HG02884 (cell line): ENCODE results near the gene ASCC2.
"Not testable (repeated sequence)": the region's sequence is repeated elsewhere in the genome, so short reads cannot be mapped to it uniquely, and the experiment has no call there.

Experiments
- ATAC-seq: cut with Tn5 transposase; IDR thresholded peaks from one replicate; pipeline ENCODE4 v1.9.1; 2021; ENCODE audit warnings: mild to moderate bottlenecking, moderate library complexity; ENCODE audit not compliant: unreplicated experiment

ASCC2 gene

GRCh38 chr22:29837741-29838598, at the start of gene ASCC2:
Gene ASCC2 (minus strand): TSS chr22:29838274. CDS start chr22:29832325, 5,949 bp downstream.
- peak; percentile 94 for ATAC-seq

GRCh38 chr22:29887358-29887757, 49.3 kb upstream of the ASCC2 start:
- ATAC-seq, result no peak

- ATAC-seq, result no peak
These were observed 48.5 kb upstream of the ASCC2 start for GRCh38 chr22:29886596-29886995.

GRCh38 chr22:29885610-29886009, 47.5 kb upstream of the ASCC2 start:
- ATAC-seq, result no peak

GRCh38 chr22:29883775-29884097, 45.7 kb upstream of the ASCC2 start:
- ATAC-seq, result no peak

DNA sequence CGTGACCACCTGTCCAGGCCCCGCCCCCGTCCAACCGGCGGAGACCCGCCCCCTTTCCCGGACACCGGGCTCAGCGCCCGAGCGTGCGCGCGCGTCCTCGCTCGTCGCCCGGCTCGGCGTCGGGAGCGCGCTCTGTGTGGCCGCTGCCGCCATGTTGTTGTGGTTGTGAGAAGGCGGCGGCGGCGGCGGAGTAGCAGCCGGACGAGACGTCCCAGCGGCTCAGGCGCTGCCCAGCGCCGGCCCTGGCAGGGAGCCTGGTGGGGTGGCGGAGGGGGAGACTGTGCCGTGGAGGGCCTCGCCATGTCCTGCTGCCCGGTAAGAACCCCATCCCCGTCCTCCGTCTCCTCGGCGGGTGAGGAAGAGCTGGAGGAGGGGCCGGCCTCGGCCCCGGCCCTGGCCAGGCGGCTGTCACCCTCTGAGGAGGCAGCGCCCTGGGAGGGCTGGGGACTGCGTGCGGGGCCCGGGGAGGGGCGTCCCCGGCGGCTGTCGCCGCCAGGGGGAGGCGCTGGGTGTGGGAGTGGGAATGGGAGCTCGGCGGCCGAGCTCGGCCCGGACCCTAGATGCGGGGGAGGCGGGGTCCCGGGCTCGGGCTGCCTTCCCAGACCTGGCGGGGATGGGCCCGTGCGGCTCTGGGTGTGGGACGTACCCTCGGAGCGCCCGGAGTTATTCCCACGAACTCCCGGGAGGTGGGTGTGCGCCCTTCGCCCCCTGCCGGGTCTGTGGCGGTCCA, 45.1 kb upstream of the ASCC2 start, which contains the start of gene MTMR3:
Gene MTMR3 (plus strand): TSS at position 130 of the 730 bp plus-strand sequence. CDS start 87,886 bp downstream, outside the sequence.
- no peak for ATAC-seq

DNA sequence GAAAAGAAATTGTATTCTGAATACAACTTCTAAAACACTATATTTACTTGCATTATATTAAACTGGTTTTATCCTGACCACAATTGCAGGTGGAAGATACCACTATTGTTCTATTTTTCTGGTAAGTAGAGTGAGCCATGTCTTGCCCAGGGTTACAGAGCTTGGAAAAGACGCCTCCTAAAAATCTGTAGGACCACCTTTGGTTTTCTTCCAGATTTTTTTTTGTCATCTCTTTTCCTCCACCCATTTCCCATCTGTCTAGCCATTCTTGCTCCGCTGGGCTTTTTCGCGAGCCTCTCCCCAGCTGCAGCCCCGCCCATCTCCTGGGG, 44.6 kb upstream of the ASCC2 start:
- no peak for ATAC-seq

GRCh38 chr22:29879753-29880152, 41.7 kb upstream of the ASCC2 start:
- ATAC-seq, result no peak

- no peak for ATAC-seq
These were observed 39.5 kb upstream of the ASCC2 start for GRCh38 chr22:29877620-29878019.

- no peak for ATAC-seq
These were observed 35.9 kb upstream of the ASCC2 start for GRCh38 chr22:29873943-29874342.

- no peak for ATAC-seq
These were observed 34.9 kb upstream of the ASCC2 start for GRCh38 chr22:29872989-29873388.

GRCh38 chr22:29872144-29872893, 34.2 kb upstream of the ASCC2 start:
- ATAC-seq, result no peak

DNA sequence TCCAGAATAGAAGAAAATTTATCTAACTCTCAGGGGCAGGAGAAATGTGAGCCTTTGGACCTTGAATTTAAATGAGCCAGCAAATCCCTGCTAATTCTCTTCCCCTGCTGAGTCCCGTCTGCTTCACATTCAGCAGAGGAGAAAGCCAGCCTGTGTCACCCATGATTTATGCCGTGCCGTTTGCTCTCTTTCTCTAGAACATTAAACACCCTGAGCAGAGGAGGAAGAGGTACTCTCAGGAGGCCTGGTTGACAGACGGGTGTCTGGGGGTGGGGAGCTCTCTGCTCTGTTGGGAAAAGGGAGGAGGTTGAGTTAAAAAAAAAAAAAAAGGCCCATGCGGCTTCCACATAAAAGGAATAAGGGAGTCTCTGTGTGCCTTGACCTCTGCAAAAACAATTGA, 33.6 kb upstream of the ASCC2 start:
- no peak for ATAC-seq

DNA sequence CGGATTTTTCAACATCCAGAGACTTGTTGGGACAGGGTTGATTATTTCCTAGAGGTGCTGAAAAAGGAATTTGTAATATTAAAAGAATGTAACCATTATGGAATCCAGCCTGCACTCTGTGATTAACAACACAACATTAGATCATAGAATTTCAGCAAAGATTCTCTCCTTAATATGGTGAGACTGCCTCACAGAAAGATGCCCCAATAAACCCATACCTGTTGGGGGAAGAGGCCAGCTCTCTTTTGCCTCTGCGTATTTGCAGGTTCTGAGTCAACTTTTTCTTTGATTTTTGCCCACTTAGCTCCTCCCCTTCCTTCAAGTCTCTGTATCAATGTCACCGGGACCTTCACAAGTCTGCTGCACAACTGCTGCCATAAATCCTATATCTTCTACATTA, 32.5 kb upstream of the ASCC2 start:
- no peak for ATAC-seq

DNA sequence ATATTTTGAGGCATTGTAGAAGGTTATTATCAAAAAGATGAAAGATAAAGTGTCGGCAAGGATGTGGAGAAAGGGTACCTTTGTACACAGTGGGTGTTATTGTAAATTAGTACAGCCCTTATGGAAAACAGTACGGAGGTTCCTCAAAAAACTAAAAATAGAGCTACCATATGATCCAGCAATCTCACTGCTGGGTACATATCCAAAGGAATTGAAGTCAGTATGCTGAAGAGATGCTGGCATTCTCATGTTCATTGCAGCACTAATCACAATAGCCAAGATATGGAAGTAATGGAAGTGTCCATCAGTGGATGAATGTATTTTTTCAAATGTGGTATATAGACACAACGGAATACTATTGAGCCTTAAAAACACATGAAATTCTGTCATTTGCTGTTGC, 29.8 kb upstream of the ASCC2 start:
- ATAC-seq, result no peak

GRCh38 chr22:29867260-29867659, 29.2 kb upstream of the ASCC2 start:
- ATAC-seq, result no peak

GRCh38 chr22:29865572-29865971, 27.5 kb upstream of the ASCC2 start:
- not testable (repeated sequence) for ATAC-seq

DNA sequence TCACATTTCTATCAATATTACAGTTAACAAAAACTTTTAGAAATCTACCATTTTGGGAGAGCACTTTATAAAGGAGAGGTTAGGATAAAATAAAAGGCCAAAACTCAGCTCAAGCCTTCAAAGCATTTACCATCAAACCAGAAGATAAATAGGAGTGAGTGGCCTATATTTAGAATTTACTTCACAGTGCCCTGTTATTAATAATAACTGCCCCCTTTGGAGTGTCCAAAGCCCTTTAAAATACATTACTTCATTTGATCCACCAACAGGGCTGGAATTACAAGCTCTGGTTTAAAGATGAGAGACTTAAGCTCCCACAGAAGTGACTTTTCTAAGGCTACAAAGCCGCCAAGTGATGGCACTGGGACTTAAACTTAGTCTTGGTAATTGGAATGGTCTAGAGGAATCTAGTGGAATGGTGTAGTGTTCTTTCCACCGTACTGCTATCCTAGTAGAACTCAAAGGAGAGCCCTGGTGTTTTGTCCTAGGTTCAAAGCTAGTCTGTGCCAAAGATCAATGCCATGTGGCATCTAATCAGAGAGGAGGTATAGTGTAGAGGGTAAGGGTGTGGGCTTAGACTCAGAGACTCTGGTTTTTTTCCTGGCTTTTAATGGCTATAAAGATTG, 23.7 kb upstream of the ASCC2 start:
- ATAC-seq, result no peak

GRCh38 chr22:29860006-29860766, 22.1 kb upstream of the ASCC2 start:
- ATAC-seq, result no peak

DNA sequence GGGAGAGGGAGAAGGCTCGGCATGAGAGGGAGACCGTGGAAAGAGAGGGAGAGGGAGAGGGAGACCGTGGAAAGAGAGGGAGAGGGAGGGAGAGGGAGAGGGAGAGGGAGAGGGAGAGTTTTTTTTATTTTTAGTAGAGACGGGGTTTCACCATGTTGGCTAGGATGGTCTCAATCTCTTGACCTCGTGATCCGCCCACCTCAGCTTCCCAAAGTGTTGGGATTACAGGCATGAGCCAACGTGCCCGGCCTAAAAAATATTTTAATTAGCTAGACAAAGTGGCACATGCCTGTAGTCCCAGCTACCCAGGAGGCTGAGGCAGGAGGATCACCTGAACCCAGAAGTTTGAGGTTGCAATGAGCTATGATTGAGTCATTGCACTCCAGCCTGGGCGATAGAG, 21.0 kb upstream of the ASCC2 start:
- not testable (repeated sequence) for ATAC-seq
